K562 (cell line): ENCODE measurements around the gene CLUH. TPM values are rescaled to one million over a fixed set of nuclear protein-coding genes. Genes with fewer than 3 reads are reported as not detected.

Experiments used
- BCOR ChIP-seq: fragments of 450-650 bp; IDR thresholded peaks from 2 replicates; pipeline ENCODE4 v1.6.1; 2016
- CHD7 ChIP-seq: fragments of 200-600 bp; sonication (generic); IDR thresholded peaks from one replicate; pipeline ENCODE4 v1.6.1; 2012; ENCODE audit warnings: mild to moderate bottlenecking, low read depth, low read length, inconsistent platforms
- E2F1 ChIP-seq: sonication (generic); formaldehyde crosslinking; IDR thresholded peaks from 2 replicates; pipeline ENCODE4 v1.8.1; 2023; ENCODE audit warnings: mild to moderate bottlenecking, missing genetic modification reagents, moderate library complexity
- KDM5B ChIP-seq: fragments of 200-600 bp; sonication (generic); IDR thresholded peaks from 2 replicates; pipeline ENCODE4 v1.6.1; 2012; ENCODE audit warnings: low read depth, mild to moderate bottlenecking, moderate library complexity, low read length, control low read depth, inconsistent platforms; ENCODE audit not compliant: insufficient replicate concordance
- RBM22 ChIP-seq: fragments of 200-400 bp; formaldehyde crosslinking; IDR thresholded peaks from 2 replicates; pipeline ENCODE4 v1.6.1; 2018; ENCODE audit warnings: low read length, low read depth; ENCODE audit not compliant: poor library complexity, severe bottlenecking
- TAF7 ChIP-seq: fragments of 450-650 bp; IDR thresholded peaks from 2 replicates; pipeline ENCODE4 v1.6.1; 2016; ENCODE audit warnings: missing genetic modification characterization, missing compliant biosample characterization
- ZNF23 ChIP-seq: fragments of 250-450 bp; sonication (Bioruptor Pico); IDR thresholded peaks from 2 replicates; pipeline ENCODE4 v1.4.0; 2020; ENCODE audit warnings: mild to moderate bottlenecking
- ZNF232 ChIP-seq: sonication (generic); formaldehyde crosslinking; IDR thresholded peaks from 2 replicates; pipeline ENCODE4 v1.8.0; 2022; ENCODE audit warnings: mild to moderate bottlenecking, missing genetic modification reagents
- ZNF696 ChIP-seq: fragments of 250-450 bp; sonication (Bioruptor Pico); conservative IDR thresholded peaks from 2 replicates; pipeline ENCODE4 v1.4.0; 2020; ENCODE audit warnings: mild to moderate bottlenecking, moderate library complexity
- polyA plus RNA-seq, 8 experiments: library from polyadenylated mRNA; depleted of rRNA in 4 of 8; stranded (reverse) in 5 of 8; unstranded in 3 of 8; fragments of >200 nt; fragmentation: Nextera tagmentation in 2 of 8; fragmentation: Illumina TruSeq in 1 of 8; extraction: Ambion mirVana in 2 of 8; extraction: Trizol in 1 of 8; gene quantifications; 2 replicates each; pipeline versions ENCODE4 v1.2.1 to v1.2.3, GENCODE V29; 2011 to 2014; ENCODE audit warnings: inconsistent platforms in 1 of 8, missing spikeins in 1 of 8
- total RNA-seq, 7 experiments: library from RNA; depleted of rRNA in 6 of 7; stranded (reverse); fragments of >200 nt in 6 of 7; fragmentation: Illumina TruSeq in 2 of 7; extraction: Trizol in 2 of 7; gene quantifications; 2 replicates each; pipeline versions ENCODE4 v1.2.1 to v1.2.3, GENCODE V29; 2011 to 2021; ENCODE audit warnings: low replicate concordance in 1 of 7

Gene CLUH
- total and polyA plus RNA-seq, 9 of the 15 experiments (the other 6 are each of a cell fraction or from before 2014, with no cell fraction given) = 0.21 to 140 (median 33.2) TPM

GRCh38 chr17:2711608-2712299 lies at the start of gene CLUH (continued):
- no peak for TF ChIP-seq CHD7
- no peak for TF ChIP-seq RBM22
- no peak for TF ChIP-seq BCOR
- TF ChIP-seq ZNF696 (CRISPR knock-in tag) = no peak
- no peak for TF ChIP-seq KDM5B
- 0 out of 2 replicates have a peak, but pooled peaks have one; percentile 31 for TF ChIP-seq TAF7
- TF ChIP-seq E2F1 (CRISPR knock-in tag) = peak; percentile 17; the same call in 1 of the 2 replicates
- TF ChIP-seq ZNF232 = peak; percentile 35; the same call in 1 of the 2 replicates
- no peak for TF ChIP-seq ZNF23 (CRISPR knock-in tag)
